Measurements from ENCODE around the gene ATOH7.
A peak's percentile ranks its signal among the peaks of the same experiment; 100 is the strongest.
"Not testable (repeated sequence)": the region's sequence is repeated elsewhere in the genome, so short reads cannot be mapped to it uniquely, and the experiment has no call there.

ATOH7 gene

DNA sequence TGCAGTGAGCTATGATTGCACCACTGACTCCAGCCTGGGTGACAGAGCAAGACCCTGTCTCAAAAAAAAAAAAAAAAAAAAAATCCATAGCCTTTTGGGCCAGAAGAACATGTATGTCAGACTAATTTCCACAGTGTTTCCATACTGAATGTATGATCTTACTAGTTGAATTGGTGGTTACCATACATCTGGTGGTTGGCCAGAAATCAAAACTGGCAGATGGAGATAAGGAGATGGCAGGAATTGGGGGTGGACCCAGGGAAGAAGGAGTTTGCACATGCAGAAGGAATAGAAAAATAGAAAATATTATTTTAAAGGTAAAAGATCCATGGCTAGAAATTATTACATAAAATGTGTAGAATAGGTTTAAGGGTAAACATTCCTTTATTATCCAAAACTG is 3.7 kb upstream of the ATOH7 start:
- no peak for DNase-seq

GRCh38 chr10:68235111-68235510 is 3.2 kb upstream of the ATOH7 start:
- no peak for DNase-seq

DNA sequence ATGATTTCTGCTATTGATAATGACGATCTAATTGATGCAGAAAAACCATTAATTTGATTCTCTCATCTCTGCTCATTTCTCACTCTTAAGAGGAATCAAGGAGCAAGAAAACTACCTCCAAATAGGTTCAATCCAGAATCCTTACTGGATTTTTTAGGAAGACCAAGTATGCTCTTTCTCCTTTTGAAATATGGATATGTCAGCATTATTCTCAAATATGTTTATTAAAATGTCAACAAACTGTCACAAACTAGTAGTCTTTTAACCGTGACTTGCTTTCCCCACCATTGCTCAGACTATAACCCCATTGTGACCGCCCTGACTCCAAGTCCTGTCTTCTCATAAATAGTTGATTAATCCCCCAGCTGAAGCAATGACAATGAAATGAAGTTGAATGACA is 1.1 kb upstream of the ATOH7 start:
- DNase-seq, result no peak

- peak; percentile 74 for DNase-seq
These were observed 652 bp downstream of the ATOH7 start for GRCh38 chr10:68231106-68231816.

- DNase-seq, result no peak
These were observed 1.6 kb downstream of the ATOH7 start for GRCh38 chr10:68230268-68230667.

GRCh38 chr10:68224810-68225209 is 7.1 kb downstream of the ATOH7 start:
- peak; percentile 8 for DNase-seq

DNA sequence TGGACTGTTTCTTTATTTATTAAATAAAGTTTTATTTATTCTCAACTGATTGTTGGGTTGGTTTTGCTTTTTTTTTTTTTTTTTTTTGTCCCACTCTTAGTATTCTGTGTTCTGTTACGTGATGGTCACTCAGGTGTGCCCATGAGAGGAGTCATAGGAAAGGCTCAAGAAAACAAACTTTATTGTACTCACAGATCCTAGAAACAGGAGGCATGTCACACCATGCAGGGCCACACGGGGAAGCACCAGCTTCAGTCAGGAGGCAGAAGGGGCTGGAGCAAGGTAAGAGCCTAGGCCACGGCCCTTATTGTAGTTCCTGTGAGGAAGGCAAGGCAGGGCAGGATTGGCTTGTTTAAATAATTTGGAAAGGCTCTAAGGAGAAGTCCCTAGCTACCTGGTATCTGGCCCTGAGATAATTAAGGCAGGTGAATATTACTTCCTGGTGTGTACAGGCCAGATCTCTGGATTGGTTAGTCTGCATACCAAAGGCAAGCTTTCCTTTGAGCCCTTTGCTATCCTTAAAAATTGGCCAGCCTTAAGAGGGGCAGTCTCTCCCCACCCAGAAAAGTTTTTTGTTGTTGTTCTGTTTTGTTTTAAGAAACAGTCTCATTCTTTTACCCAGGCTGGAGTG is 8.3 kb downstream of the ATOH7 start:
- DNase-seq, result no peak

- DNase-seq, result no peak
These were observed 9.5 kb downstream of the ATOH7 start for GRCh38 chr10:68222391-68222790.

- DNase-seq, result peak; percentile 7
These were observed 10.7 kb downstream of the ATOH7 start for GRCh38 chr10:68221196-68221595.

GRCh38 chr10:68218786-68219185 is 13.1 kb downstream of the ATOH7 start:
- no peak for DNase-seq

GRCh38 chr10:68212721-68213352 is 19.1 kb downstream of the ATOH7 start:
- DNase-seq, result peak; percentile 29

DNA sequence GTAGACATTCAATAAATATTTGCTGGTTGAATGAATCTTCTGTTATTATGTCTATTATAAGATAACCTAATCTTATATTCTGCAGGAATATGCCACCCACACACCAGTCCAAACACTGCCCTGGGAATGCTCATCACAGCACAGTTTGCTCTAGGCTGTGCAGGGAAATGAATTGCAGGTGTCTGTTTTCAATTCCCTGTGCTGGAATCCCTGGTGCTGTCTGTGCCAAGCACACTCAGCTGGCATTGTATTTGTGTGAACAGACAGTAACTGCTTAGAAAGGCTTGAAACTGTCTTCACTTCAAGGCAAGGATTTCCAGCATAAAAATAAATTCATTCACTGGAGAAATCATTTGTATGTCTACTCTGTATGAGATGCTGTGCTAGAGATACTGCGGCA is 20.2 kb downstream of the ATOH7 start:
- DNase-seq, result no peak

DNA sequence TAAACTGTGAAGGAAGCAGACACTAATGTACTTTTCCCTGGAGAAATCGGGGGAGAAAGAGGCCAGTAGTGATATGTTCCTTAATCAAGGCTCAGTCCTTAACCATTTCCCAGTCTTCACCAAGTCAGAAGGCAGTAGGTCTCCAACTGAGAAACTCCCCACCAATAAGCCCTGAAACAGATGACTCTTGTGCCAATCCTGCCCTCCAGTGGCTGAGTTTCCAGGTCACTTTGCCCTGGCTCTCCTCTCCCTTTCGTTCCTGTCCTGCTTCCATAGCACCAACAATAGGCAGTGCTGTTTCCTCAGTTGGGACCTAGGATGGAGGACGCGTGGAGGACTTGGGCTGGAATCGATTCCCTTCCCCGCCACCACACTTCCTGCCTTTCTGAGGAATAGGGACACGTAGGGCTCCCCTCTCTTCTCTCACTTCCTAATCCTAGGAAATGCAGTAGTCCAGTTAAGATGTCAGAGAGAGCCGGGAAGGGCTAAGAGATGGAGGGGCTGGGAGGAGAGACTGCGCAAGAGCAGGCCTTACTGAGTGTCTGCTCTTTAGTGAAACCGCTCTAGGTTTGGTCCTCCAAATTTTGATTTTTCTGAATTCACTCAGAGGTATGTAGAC is 23.4 kb downstream of the ATOH7 start:
- DNase-seq, result peak; percentile 71

GRCh38 chr10:68202960-68203353 is 29.0 kb downstream of the ATOH7 start:
- DNase-seq, result peak; percentile 71

DNA sequence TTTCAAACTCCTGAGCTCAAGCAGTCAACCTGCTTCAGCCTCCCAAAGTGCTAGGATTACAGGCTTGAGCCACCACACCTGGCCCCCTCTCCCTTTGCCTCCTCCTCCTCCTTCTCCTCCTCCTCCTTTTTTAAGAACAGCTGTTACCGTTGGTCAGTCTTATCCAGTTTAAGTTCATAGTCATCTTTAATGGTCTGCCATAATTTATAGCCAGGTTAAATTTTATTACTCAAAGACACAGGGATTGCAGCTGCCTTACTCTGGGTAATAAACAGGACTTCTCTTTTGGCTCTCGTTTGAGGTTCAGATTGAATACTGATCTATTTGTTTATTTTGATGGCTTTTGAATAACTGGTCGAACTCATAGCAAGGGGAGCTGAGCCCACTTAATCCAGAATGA is 35.2 kb downstream of the ATOH7 start:
- DNase-seq, result no peak

GRCh38 chr10:68195776-68196175 is 36.1 kb downstream of the ATOH7 start:
- not testable (repeated sequence) for DNase-seq

GRCh38 chr10:68194290-68194689 is 37.6 kb downstream of the ATOH7 start:
- no peak for DNase-seq

DNA sequence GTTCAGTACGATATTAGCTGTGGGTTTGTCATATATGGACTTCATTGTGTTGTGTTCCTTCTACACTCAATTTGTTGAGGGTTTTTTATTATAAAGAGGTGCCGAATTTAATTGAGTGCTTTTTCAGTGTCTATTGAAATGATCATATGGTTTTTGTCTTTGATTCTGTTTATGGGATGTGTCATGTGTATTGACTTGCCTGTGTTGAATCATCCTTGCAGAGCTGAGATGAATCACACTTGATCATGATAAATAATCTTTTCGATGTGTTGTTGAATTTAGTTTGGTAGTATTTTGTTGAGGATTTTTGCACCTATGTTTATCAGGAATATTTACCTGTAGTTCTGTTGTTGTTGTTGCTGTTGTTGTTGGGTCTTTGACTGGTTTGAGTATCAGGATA is 39.8 kb downstream of the ATOH7 start:
- peak; percentile 13 for DNase-seq

DNA sequence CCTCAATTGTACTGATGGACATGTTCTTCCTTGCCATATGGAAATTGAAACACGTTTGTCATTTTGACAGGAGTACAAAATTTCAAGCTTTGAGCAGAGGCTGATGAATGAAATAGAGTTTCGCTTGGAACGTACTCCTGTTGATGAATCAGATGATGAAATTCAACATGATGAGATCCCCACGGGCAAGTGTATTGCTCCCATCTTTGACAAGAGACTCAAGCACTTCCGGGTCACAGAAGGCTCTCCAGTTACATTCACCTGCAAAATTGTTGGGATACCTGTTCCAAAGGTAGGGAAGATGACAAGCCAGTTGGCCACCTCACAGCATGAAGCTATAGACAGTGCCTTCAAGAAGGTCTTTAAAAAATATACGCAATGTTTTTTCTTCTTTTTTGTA is 43.1 kb downstream of the ATOH7 start:
- no peak for DNase-seq

- no peak for DNase-seq
These were observed 46.8 kb downstream of the ATOH7 start for GRCh38 chr10:68185085-68185484.

DNA sequence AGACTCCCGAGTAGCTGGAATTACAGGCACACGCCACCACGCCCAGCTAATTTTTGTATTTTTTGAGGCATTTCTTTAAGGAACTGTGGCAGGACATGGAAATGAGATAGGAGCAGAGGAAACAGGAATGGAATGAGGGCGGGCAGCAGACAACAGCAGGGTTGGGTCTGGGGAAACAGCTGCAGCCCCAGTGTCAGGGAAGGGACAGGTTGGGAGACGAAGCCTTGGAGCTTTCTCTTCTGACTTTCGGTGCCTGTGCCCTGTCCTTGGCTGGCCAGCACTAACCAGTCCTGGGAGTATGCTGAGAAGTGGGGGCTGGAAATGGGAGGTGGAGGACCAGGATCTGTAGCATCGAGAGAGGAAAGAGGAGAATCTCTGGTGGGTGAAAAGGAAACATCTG is 47.4 kb downstream of the ATOH7 start:
- DNase-seq, result no peak
